Testis (tissue), 2 donors: Measurements from ENCODE around the gene CREB3L2.

Source experiments
- POLR2A ChIP-seq: fragments of 450-650 bp; IDR thresholded peaks from one replicate; pipeline ENCODE4 v1.6.1; 2017; ENCODE audit warnings: antibody characterized with exemption, mild to moderate bottlenecking, moderate library complexity
- TF ChIP-seq, protein P1 (sequence below), 3 experiments: fragments of 450-650 bp in 2 of 3; fragments of 200-600 bp in 1 of 3; sonication (generic) in 1 of 3; IDR thresholded peaks; one replicate each; pipeline ENCODE4 v1.5.1; 2016 to 2019; ENCODE audit warnings: antibody characterized with exemption in 3 of 3, mild to moderate bottlenecking in 2 of 3, moderate library complexity in 1 of 3

DNA sequence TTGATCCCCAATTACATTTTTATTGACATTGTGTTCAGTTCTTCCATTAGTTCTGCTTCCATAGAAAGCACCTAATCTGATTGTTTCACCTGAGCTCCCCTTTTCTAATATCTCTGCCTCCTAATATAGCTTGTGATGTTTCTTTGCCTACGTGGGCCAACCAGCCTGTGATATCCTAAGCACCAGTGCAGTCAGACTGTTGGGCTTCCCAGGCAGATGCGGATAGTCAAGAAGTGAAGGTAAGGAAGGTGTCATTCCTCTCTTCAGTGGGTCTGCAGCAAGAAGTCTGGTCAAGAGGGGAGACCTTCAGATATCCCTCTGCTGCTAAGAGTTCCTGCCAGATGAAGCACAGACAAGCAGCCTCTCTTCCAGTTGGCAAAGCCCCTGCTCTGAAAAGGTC is 138.9 kb downstream of the CREB3L2 start:
- TF ChIP-seq, protein P1, sequence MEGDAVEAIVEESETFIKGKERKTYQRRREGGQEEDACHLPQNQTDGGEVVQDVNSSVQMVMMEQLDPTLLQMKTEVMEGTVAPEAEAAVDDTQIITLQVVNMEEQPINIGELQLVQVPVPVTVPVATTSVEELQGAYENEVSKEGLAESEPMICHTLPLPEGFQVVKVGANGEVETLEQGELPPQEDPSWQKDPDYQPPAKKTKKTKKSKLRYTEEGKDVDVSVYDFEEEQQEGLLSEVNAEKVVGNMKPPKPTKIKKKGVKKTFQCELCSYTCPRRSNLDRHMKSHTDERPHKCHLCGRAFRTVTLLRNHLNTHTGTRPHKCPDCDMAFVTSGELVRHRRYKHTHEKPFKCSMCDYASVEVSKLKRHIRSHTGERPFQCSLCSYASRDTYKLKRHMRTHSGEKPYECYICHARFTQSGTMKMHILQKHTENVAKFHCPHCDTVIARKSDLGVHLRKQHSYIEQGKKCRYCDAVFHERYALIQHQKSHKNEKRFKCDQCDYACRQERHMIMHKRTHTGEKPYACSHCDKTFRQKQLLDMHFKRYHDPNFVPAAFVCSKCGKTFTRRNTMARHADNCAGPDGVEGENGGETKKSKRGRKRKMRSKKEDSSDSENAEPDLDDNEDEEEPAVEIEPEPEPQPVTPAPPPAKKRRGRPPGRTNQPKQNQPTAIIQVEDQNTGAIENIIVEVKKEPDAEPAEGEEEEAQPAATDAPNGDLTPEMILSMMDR (IDR thresholded peaks at IDR 0.05) = no peak
- TF ChIP-seq POLR2A = no peak
